Measurements from ENCODE around the gene SCUBE3. TPM values are rescaled to one million over a fixed set of nuclear protein-coding genes. Genes with fewer than 3 reads are reported as not detected.

SCUBE3 gene
- total and polyA plus RNA-seq, 2 of the 4 experiments (the other 2 are of a cell fraction), result 19.9 to 45.5 TPM

DNA sequence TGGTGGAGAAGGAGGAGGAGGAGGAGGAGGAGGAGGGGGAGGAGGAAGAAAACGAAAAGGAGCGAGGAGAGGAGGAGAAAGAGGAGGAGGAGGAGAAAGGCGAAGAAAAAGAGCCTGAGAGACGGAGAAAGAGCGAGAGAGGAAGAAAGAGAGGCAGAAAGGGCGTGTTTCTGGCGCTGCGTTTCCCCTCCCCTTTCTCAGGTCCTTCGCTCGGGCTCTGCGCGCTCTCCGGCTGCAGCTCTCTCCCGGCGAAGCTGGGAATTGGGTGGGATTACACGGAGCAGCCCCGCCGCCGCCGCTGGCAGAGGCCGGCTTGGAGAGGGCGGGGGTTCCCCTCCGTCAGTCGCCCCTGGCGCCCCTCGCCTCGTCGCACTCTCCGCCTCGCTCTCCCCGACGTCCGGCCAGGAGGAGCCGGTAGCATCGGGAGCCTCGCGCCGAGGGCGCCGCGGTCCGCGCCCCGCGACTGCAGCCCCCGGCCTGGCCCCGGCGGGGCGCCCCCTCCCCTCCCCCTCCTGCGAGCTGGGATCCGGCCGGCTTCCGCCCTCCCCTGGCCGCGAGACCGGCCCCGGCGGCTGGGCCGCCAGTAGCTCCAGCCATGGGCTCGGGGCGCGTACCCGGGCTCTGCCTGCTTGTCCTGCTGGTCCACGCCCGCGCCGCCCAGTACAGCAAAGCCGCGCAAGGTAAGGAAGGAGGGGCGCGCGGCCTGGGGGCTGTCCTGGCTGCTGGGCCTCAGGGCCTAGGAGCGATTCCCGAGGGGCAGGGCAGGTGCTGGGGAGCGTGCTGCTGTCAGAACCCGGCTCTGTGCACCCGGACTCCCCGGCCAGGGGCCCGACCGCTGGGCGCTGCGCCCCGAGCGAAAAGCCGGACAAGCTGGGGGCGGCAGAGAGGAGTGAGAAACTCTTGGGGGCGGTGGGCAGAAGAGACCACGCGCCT lies at the start of gene SCUBE3 (continued):
- TF ChIP-seq FOS (IDR thresholded peaks at IDR 0.05; ENCODE audit: low read depth, low read length), result no peak
- no peak for TF ChIP-seq BHLHE40 (IDR thresholded peaks at IDR 0.05; ENCODE audit: low read depth, low read length)
- no peak for TF ChIP-seq RCOR1 (IDR thresholded peaks at IDR 0.05; ENCODE audit: insufficient replicate concordance, low read length)

DNA sequence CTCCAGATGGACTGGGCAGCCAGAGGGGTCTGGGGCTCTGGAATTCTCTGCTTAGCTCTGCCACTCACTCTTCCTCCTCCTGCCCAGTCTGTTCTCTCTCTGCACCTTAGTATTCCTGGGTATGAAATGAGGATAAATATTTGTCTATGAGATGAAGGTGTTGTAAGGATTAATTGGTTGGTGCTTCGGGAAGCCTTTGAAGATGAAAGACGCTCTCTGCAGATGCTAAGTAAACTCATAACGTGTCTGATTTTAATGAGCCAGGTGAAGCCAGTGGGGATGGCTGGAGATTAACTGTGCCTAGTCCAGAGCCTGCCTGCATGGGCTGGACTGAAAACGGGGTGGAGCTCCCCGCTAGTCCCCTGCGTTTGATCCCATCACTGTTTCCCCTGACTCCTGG lies 49.5 kb upstream of the SCUBE3 start:
- Histone ChIP-seq H2AK9ac (replicated peaks; ENCODE audit: low read depth, low read length, poor library complexity) (no peak overlapping the region), H3K4me3 (ENCODE audit: insufficient read depth, low read depth, low read length) (no peak overlapping the region), H4K5ac (ENCODE audit: low read depth, low read length) (no peak overlapping the region), H4K20me1 (ENCODE audit: insufficient read depth, low read length) (no peaks in the 10 kb centered on the region), H3K9me1 (ENCODE audit: insufficient read depth, low read length) (peaks cover 16% of the 10 kb centered on the region), H3K36me3 (ENCODE audit: control insufficient read depth, insufficient read depth, low read length) (no peaks in the 10 kb centered on the region), H3K56ac (ENCODE audit: extremely low read depth, insufficient read depth, low read length) (no peak overlapping the region), H2BK5ac (ENCODE audit: low read depth, low read length, poor library complexity, severe bottlenecking) (no peak overlapping the region), H3K18ac (ENCODE audit: low read depth, low read length) (no peak overlapping the region), H4K8ac (ENCODE audit: low read depth in 2 of 2, low read length in 2 of 2) (no peak overlapping the region), H3K4me2 (ENCODE audit: low read depth, low read length) (no peak overlapping the region), H2AK5ac (ENCODE audit: low read depth, low read length) (peak overlapping the region; percentile 85; the same call in 1 of the 2 replicates), H3K9ac (ENCODE audit: low read depth, low read length) (no peak overlapping the region), H3K79me1 (ENCODE audit: low read depth in 1 of 2, low read length in 2 of 2) (no peaks in the 10 kb centered on the region), H3K23ac (ENCODE audit: low read depth, low read length) (no peak overlapping the region), H2BK15ac (ENCODE audit: low read depth, low read length) (no peak overlapping the region; the same call in 2 of the 3 replicates), H4K91ac (ENCODE audit: insufficient read depth, low read depth, low read length) (no peak overlapping the region), H3K27me3 (ENCODE audit: control insufficient read depth, insufficient read depth, low read length) (no peaks in the 10 kb centered on the region; the same call in 1 of the 2 replicates), H2BK20ac (ENCODE audit: low read depth, low read length) (no peak overlapping the region; the same call in 1 of the 2 replicates), H3K4ac (ENCODE audit: low read depth, low read length) (peak overlapping the region; percentile 78; the same call in 1 of the 2 replicates), H3K27ac (ENCODE audit: insufficient read depth, low read length) (no peak overlapping the region), H2AFZ (replicated peaks; ENCODE audit: low read length, poor library complexity) (no peak overlapping the region), H2BK120ac (ENCODE audit: low read depth, low read length) (0 out of 2 replicates have a peak overlapping the region, but pooled peaks have one; percentile 9), H3K14ac (replicated peaks; ENCODE audit: low read depth, low read length) (no peak overlapping the region), H3K4me1 (ENCODE audit: control insufficient read depth, insufficient read depth, low read length) (peaks cover 17% of the 10 kb centered on the region), H3K9me3 (ENCODE audit: control insufficient read depth, insufficient read depth, low read length) (0 out of 2 replicates have a peak, but pooled peaks cover 2% of the 10 kb centered on the region)
- ChIA-PET CTCF (no interaction called here), POLR2A (ENCODE audit: unreplicated experiment) (no interaction called here)
- intact Hi-C loops (cut with micrococcal nuclease) (no loop called here), dilution Hi-C loops (cut with HindIII; ENCODE audit: low sequenced_read_pairs, unreplicated experiment) (no loop called here), in situ Hi-C loops (cut with MboI; ENCODE audit: low sequenced_read_pairs) (no loop called here)
- no peak for TF ChIP-seq SMC3 (IDR thresholded peaks at IDR 0.05; ENCODE audit: low read depth, low read length)
- TF ChIP-seq BHLHE40 (IDR thresholded peaks at IDR 0.05; ENCODE audit: low read depth, low read length), result no peak
- no peak for DNase-seq
- no peak for ATAC-seq (ENCODE audit: low read depth)
- WGBS, 2 experiments (ENCODE audit: extremely low coverage in 2 of 2, insufficient read length in 1 of 2), result 78% methylated on average over 5 of the region's 6 CpGs; no CpG with 5 or more reads in 1 of the 2 experiments
- no TSS peak for BruUV-seq (replicated peaks)

Measured in IMR-90 (cell line).